DND-41 (cell line): ENCODE data around the gene TXNL4B.
"Not testable (repeated sequence)": the region's sequence is repeated elsewhere in the genome, so short reads cannot be mapped to it uniquely, and the experiment has no call there.

Experiments
- ATAC-seq: fragments of 200-7000 bp; cut with Tn5 transposase; 3 replicates; pipeline ENCODE4 v1.9.1; 2021; ENCODE audit warnings: low read depth; ENCODE audit not compliant: insufficient read depth
- DNase-seq: peaks from one replicate; pipeline ENCODE4 v3.0.0-alpha.2; 2020
- H2AFZ ChIP-seq: 2 replicates; pipeline ENCODE4 v1.6.0; 2012; ENCODE audit warnings: low read depth, low read length
- H3K27ac ChIP-seq: 2 replicates; pipeline ENCODE4 v1.5.1; 2012; ENCODE audit warnings: low read length, inconsistent platforms
- H3K27me3 ChIP-seq: fragments of 200-600 bp; sonication (generic); 2 replicates; pipeline ENCODE4 v1.6.0; 2012; ENCODE audit warnings: low read length, mild to moderate bottlenecking, inconsistent platforms; ENCODE audit not compliant: insufficient read depth, poor library complexity
- H3K36me3 ChIP-seq: 2 replicates; pipeline ENCODE4 v1.5.1; 2012; ENCODE audit warnings: low read length, inconsistent platforms; ENCODE audit not compliant: insufficient read depth
- H3K4me1 ChIP-seq: 2 replicates; pipeline ENCODE4 v1.5.1; 2012; ENCODE audit warnings: mild to moderate bottlenecking, low read length; ENCODE audit not compliant: insufficient read depth
- H3K4me2 ChIP-seq: 2 replicates; pipeline ENCODE4 v1.6.0; 2012; ENCODE audit warnings: mild to moderate bottlenecking, moderate library complexity, low read length, inconsistent platforms; ENCODE audit not compliant: insufficient read depth
- H3K4me3 ChIP-seq, 2 experiments: fragments of 200-600 bp in 1 of 2; shearing (Covaris generic) in 1 of 2; 2 replicates each; pipeline ENCODE4 v1.5.1; 2012 to 2016; ENCODE audit warnings: inconsistent platforms in 2 of 2, low read length in 2 of 2, mild to moderate bottlenecking in 2 of 2, low read depth in 1 of 2, moderate library complexity in 1 of 2
- H3K79me2 ChIP-seq: 2 replicates; pipeline ENCODE4 v1.6.0; 2012; ENCODE audit warnings: low read length, inconsistent platforms; ENCODE audit not compliant: insufficient read depth
- H3K9ac ChIP-seq: 2 replicates; pipeline ENCODE4 v1.6.0; 2012; ENCODE audit warnings: low read depth, mild to moderate bottlenecking, inconsistent platforms, low read length, moderate library complexity
- H3K9me3 ChIP-seq: 2 replicates; pipeline ENCODE4 v1.5.1; 2012; ENCODE audit warnings: low read length, moderate library complexity, mild to moderate bottlenecking, inconsistent platforms; ENCODE audit not compliant: insufficient read depth, severe bottlenecking
- H4K20me1 ChIP-seq: 2 replicates; pipeline ENCODE4 v1.6.0; 2012; ENCODE audit warnings: low read length; ENCODE audit not compliant: insufficient read depth
- CTCF ChIP-seq: IDR thresholded peaks from 2 replicates; pipeline ENCODE4 v1.5.1; 2012; ENCODE audit warnings: borderline replicate concordance, low read length, moderate library complexity, mild to moderate bottlenecking; ENCODE audit not compliant: poor library complexity, severe bottlenecking; ENCODE audit errors: extremely low read depth
- EZH2 ChIP-seq: IDR thresholded peaks from 3 replicates; pipeline ENCODE4 v1.6.1; 2012; ENCODE audit warnings: borderline replicate concordance, low read depth, mild to moderate bottlenecking, moderate library complexity, low read length, inconsistent platforms; ENCODE audit not compliant: severe bottlenecking

The TXNL4B gene

GRCh38 chr16:72084445-72084844, 9.0 kb downstream of the TXNL4B start:
- ATAC-seq = no peak
- Histone ChIP-seq H3K4me2 (no peak overlapping the region), H3K4me1 (no peaks in the 10 kb centered on the region), H3K27me3 (no peaks in the 10 kb centered on the region), H3K9ac (no peak overlapping the region), H3K36me3 (peaks cover 49% of the 10 kb centered on the region), H3K79me2 (no peaks in the 10 kb centered on the region), H3K27ac (no peak overlapping the region), H3K9me3 (peaks cover 13% of the 10 kb centered on the region), H4K20me1 (no peaks in the 10 kb centered on the region), H2AFZ (no peak overlapping the region), H3K4me3 (no peak overlapping the region)
- DNase-seq = no peak
- TF ChIP-seq CTCF = no peak
- TF ChIP-seq EZH2 = no peak

GRCh38 chr16:72083778-72084404, 9.5 kb downstream of the TXNL4B start:
- DNase-seq (no peak), ATAC-seq (no peak)
- H3K4me2 ChIP-seq = no peak overlapping the region

GRCh38 chr16:72076991-72077706, 16.3 kb downstream of the TXNL4B start:
- H3K4me1 ChIP-seq, H4K20me1 ChIP-seq, H3K79me2 ChIP-seq, H3K27ac ChIP-seq, H3K9me3 ChIP-seq, ATAC-seq, H3K36me3 ChIP-seq, H2AFZ ChIP-seq, DNase-seq, H3K4me2 ChIP-seq, H3K4me3 ChIP-seq, H3K9ac ChIP-seq, H3K27me3 ChIP-seq: not testable (repeated sequence)

More at GRCh38 chr16:72083778-72084404, 9.5 kb downstream of the TXNL4B start:
- no peak overlapping the region for H3K27ac ChIP-seq
- H3K9me3 ChIP-seq = peaks cover 13% of the 10 kb centered on the region
- TF ChIP-seq EZH2 (no peak), CTCF (no peak)
- no peaks in the 10 kb centered on the region for H3K79me2 ChIP-seq
- H3K4me3 ChIP-seq = no peak overlapping the region
- H2AFZ ChIP-seq = no peak overlapping the region
- H3K4me1 ChIP-seq = no peaks in the 10 kb centered on the region
- peaks cover 44% of the 10 kb centered on the region for H3K36me3 ChIP-seq
- H3K9ac ChIP-seq = no peak overlapping the region
- H3K27me3 ChIP-seq = no peaks in the 10 kb centered on the region
- no peaks in the 10 kb centered on the region for H4K20me1 ChIP-seq

GRCh38 chr16:72075067-72075466, 18.4 kb downstream of the TXNL4B start:
- H3K27me3 ChIP-seq, H3K9ac ChIP-seq, H3K79me2 ChIP-seq, H3K36me3 ChIP-seq, H2AFZ ChIP-seq, DNase-seq, H4K20me1 ChIP-seq, H3K9me3 ChIP-seq, H3K4me3 ChIP-seq, H3K4me2 ChIP-seq, H3K4me1 ChIP-seq, ATAC-seq, H3K27ac ChIP-seq: not testable (repeated sequence)
